ENCODE results near the gene PACRG.

DNA sequence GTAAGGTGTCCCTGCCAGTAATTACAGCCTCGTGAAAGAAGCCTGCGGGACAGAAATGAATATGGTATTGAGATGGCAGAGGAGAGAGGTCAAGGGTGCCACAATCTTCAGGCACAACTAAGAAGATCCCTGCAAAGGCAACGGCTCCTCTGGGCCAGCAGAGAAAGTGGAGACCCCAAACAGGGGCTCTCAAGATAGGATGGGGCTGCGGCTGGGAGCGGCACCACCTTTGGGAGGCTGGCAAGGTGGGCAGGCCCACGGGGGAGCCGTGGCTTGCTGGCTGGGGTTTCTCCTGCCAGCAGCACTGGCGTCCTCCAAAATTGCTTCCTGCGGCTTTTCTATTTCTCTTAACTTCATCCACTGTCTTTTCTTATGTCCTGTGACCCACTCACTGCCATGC is 503.1 kb downstream of the PACRG start:
- TF ChIP-seq, protein P1, sequence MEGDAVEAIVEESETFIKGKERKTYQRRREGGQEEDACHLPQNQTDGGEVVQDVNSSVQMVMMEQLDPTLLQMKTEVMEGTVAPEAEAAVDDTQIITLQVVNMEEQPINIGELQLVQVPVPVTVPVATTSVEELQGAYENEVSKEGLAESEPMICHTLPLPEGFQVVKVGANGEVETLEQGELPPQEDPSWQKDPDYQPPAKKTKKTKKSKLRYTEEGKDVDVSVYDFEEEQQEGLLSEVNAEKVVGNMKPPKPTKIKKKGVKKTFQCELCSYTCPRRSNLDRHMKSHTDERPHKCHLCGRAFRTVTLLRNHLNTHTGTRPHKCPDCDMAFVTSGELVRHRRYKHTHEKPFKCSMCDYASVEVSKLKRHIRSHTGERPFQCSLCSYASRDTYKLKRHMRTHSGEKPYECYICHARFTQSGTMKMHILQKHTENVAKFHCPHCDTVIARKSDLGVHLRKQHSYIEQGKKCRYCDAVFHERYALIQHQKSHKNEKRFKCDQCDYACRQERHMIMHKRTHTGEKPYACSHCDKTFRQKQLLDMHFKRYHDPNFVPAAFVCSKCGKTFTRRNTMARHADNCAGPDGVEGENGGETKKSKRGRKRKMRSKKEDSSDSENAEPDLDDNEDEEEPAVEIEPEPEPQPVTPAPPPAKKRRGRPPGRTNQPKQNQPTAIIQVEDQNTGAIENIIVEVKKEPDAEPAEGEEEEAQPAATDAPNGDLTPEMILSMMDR (conservative IDR thresholded peaks at IDR 0.05; ENCODE audit: low read length) = no peak
- no peak for TF ChIP-seq EZH2phosphoT487 (IDR thresholded peaks at IDR 0.05; ENCODE audit: borderline replicate concordance, low read depth, low read length)

Data from OCI-LY7 (cell line).